Body of pancreas (tissue), 4 donors: ENCODE results near the gene SLC29A2. TPM values are rescaled to one million over a fixed set of nuclear protein-coding genes. Genes with fewer than 3 reads are reported as not detected.

ENCODE experiments used
- ATAC-seq: fragments of 150-250 bp; one replicate; pipeline ENCODE4 v1.9.1; 2016
- DNase-seq, 4 donors: peaks; one replicate each; pipeline ENCODE4 v3.0.0-alpha.2; 2019
- H3K27ac ChIP-seq, 4 donors: fragments of 200-600 bp; sonication (generic); 1 replicate in 3 of 4; 2 replicates in 1 of 4; pipeline versions ENCODE4 v1.5.1 to v1.6.1; 2016 to 2019; ENCODE audit warnings: mild to moderate bottlenecking in 1 of 4, mixed read lengths in 1 of 4, moderate library complexity in 1 of 4
- H3K27me3 ChIP-seq, 2 donors: fragments of 200-600 bp; sonication (generic); one replicate each; pipeline ENCODE4 v1.6.0; 2016; ENCODE audit warnings: mild to moderate bottlenecking in 1 of 2
- H3K36me3 ChIP-seq, 2 donors: fragments of 200-600 bp; sonication (generic); replicated peaks in 1 of 2; 2 replicates each; pipeline ENCODE4 v1.5.1; 2016; ENCODE audit warnings: low read depth in 2 of 2; ENCODE audit not compliant: insufficient read depth in 1 of 2
- H3K4me1 ChIP-seq: fragments of 200-600 bp; sonication (generic); one replicate; pipeline ENCODE4 v1.6.0; 2016
- H3K4me3 ChIP-seq, 2 donors: fragments of 200-600 bp; sonication (generic); 1 replicate in 1 of 2; 2 replicates in 1 of 2; pipeline ENCODE4 v1.5.1; 2016 to 2019
- H3K9me3 ChIP-seq, 3 donors: fragments of 200-600 bp; sonication (generic); 1 replicate in 2 of 3; 2 replicates in 1 of 3; pipeline ENCODE4 v1.5.1; 2016
- CTCF ChIP-seq, 7 experiments: fragments of 450-650 bp in 4 of 7; fragments of 200-600 bp in 3 of 7; sonication (generic) in 3 of 7; IDR thresholded peaks; one replicate each; pipeline ENCODE4 v1.5.1; 2016 to 2019; ENCODE audit warnings: antibody characterized with exemption in 7 of 7
- POLR2A ChIP-seq, 3 donors: fragments of 450-650 bp; IDR thresholded peaks; one replicate each; pipeline ENCODE4 v1.6.1; 2016; ENCODE audit warnings: antibody characterized with exemption in 3 of 3, mild to moderate bottlenecking in 2 of 3
- WGBS, 2 donors: methylation state at CpG; one replicate each; pipeline ENCODE4 v1.1.5; 2017; 5-methylcytosine and 5-hydroxymethylcytosine counted together
- intact Hi-C: fragments of 100-400 bp; cut with DNase I; formaldehyde crosslinking; loops from one replicate; pipeline ENCODE4 v1.15.1; 2023
- total RNA-seq, 2 donors: library from RNA; depleted of rRNA; stranded (reverse); fragments of >200 nt; gene quantifications; one replicate each; pipeline ENCODE4 v1.1.0, GENCODE V29; 2016

SLC29A2 gene
- total RNA-seq, 2 donors from 2014 or later: 5.4 to 14.2 TPM

GRCh38 chr11:66418168-66418985 lies 46.8 kb upstream of the SLC29A2 start:
- TF ChIP-seq POLR2A (IDR thresholded peaks at IDR 0.05) (no peak), CTCF (IDR thresholded peaks at IDR 0.05) (peak in 3 of 7 experiments; percentile 4 to 28 (median 25))
- peaks cover 8% of the 10 kb centered on the region for H3K4me1 ChIP-seq
- no peaks in the 10 kb centered on the region for H3K9me3 ChIP-seq
- DNase-seq: peak; percentile 61 to 71 (median 64)
- intact Hi-C loops: no loop called here
- ATAC-seq: peak; percentile 30
- no peak overlapping the region for H3K27ac ChIP-seq
- WGBS, 2 donors: 4 to 12% methylated on average over 16 of the region's 16 CpGs
- no peaks in the 10 kb centered on the region for H3K36me3 ChIP-seq
- H3K4me3 ChIP-seq: no peak overlapping the region
- H3K27me3 ChIP-seq: no peaks in the 10 kb centered on the region

DNA sequence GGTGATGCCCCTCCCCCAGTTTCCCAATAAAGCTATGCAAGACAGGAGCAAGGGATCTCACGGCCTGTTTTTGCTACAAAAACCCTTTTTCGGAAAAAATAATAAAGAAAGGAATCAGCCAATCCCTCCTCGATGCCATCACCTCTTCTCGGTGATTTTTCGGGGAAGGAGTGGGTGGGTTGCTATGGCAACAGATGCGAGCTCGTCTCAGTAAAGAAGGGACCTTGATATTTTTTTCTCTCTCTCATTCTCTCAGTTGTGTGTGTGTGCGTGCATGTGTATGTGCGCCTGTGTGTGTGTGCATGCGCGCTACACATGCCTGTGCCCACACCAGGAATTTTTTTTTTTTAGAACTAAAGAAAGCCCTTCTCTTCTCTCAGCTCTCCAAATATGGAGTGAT lies 45.4 kb upstream of the SLC29A2 start:
- Histone ChIP-seq H3K27ac (no peak overlapping the region), H3K4me1 (peaks cover 8% of the 10 kb centered on the region), H3K36me3 (no peaks in the 10 kb centered on the region), H3K4me3 (no peak overlapping the region), H3K27me3 (no peaks in the 10 kb centered on the region), H3K9me3 (no peaks in the 10 kb centered on the region)
- 49 to 51% methylated on average over 11 of the region's 11 CpGs for WGBS, 2 donors
- intact Hi-C loops: no loop called here
- DNase-seq (no peak), ATAC-seq (no peak)
- TF ChIP-seq POLR2A (IDR thresholded peaks at IDR 0.05) (no peak), CTCF (IDR thresholded peaks at IDR 0.05) (no peak)

DNA sequence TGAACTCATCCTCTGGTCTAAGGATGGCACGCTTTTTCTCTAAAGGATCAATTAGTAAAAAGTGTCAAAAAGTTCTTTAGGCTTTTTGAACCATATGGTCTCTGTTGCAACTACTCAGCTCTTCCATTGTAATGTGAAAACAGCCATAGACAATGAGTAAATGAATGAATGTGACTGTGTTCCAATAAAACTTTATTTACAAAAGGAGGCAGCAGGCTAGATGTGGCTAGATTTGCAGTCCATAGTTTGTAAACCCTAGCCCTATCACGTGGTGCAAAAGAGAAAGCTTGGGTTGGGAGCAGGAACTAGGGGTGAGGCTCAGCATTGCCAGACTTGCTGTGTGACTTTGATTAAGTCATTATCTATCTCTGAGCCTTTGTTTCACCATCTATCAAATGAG lies 43.9 kb upstream of the SLC29A2 start:
- H3K27ac ChIP-seq: no peak overlapping the region
- ATAC-seq: no peak
- H3K4me1 ChIP-seq: peaks cover 8% of the 10 kb centered on the region
- TF ChIP-seq POLR2A (IDR thresholded peaks at IDR 0.05) (no peak), CTCF (IDR thresholded peaks at IDR 0.05) (no peak)
- intact Hi-C loops: no loop called here
- no peak for DNase-seq
- 33 to 36% methylated on average over 2 of the region's 2 CpGs for WGBS, 2 donors
- no peaks in the 10 kb centered on the region for H3K27me3 ChIP-seq
- H3K4me3 ChIP-seq: no peak overlapping the region
- H3K36me3 ChIP-seq: no peaks in the 10 kb centered on the region
- H3K9me3 ChIP-seq: no peaks in the 10 kb centered on the region

GRCh38 chr11:66414120-66414934 lies 42.8 kb upstream of the SLC29A2 start:
- WGBS, 2 donors: 46 to 47% methylated on average over 12 of the region's 12 CpGs
- H3K9me3 ChIP-seq: no peaks in the 10 kb centered on the region
- no peak for ATAC-seq
- TF ChIP-seq CTCF (IDR thresholded peaks at IDR 0.05) (no peak), POLR2A (IDR thresholded peaks at IDR 0.05) (no peak)
- no peak for DNase-seq
- no peaks in the 10 kb centered on the region for H3K27me3 ChIP-seq
- intact Hi-C loops: no loop called here
- peaks cover 8% of the 10 kb centered on the region for H3K4me1 ChIP-seq
- H3K36me3 ChIP-seq: no peaks in the 10 kb centered on the region
- H3K27ac ChIP-seq: no peak overlapping the region
- H3K4me3 ChIP-seq: no peak overlapping the region
